GM18867 (cell line): ENCODE measurements around the gene DCANP1.
A peak's percentile ranks its signal among the peaks of the same experiment; 100 is the strongest.

ENCODE experiments used
- ATAC-seq: cut with Tn5 transposase; IDR thresholded peaks from one replicate; pipeline ENCODE4 v1.9.1; 2021; ENCODE audit warnings: mild to moderate bottlenecking, moderate library complexity; ENCODE audit not compliant: unreplicated experiment

The DCANP1 gene

DNA sequence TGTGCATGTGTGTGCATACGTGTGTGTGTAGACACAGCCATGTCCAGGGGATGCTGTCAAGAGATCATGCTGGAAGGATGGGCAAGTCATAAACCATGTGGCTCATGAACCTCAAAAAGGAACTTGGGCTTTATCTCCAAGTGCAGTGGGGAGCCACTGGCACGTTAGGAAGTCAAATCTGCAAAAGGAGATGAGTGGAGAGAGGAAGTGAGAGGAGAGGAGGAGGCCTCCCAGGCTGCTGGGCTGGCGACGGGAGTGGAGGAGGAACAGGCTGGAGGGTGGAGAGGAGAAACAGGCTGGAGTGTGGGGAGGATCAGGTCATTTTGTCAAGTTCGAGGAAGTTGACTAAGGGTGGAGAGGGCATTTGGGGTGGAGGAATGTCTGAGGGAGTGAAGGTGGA is 34.2 kb upstream of the DCANP1 start:
- no peak for ATAC-seq

DNA sequence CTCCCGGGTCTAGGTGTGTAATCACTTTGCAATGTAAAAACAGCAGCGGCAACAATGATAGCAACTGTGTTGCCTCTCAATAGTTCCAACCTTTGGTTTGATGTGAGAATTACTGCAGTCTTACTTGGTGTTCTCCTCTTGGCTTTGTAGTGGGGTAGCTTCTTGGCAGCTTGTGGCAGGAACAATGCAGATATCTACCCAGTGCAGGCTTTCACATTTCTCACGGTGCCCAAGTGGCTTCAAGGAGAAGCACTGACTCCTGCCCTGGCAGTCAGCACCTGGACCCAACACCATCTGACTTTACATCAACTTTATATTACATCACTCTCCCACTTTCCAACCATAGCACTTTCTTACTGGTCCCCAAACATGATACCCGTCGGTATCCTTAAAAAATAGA is 33.4 kb upstream of the DCANP1 start:
- ATAC-seq, result no peak

DNA sequence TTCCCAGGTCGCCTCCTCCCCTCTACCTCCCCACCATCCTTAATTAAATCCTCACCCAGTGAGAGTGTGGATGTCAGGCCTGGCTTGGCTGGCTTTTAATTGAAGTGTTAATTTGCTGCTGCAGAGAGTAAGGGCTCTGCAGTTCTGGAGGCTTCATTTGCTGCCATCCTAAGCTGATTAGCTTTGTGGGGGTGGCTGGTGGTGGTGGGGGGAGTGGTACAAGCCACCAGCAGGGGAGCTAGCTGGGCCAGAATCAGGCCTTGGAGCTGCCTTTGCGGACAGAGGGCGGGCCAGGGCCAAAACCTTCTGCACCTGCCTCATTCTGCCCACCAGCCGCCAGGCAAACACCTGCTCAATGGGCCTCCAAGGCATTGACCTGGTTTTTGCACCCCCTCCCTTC is 31.8 kb upstream of the DCANP1 start:
- no peak for ATAC-seq

DNA sequence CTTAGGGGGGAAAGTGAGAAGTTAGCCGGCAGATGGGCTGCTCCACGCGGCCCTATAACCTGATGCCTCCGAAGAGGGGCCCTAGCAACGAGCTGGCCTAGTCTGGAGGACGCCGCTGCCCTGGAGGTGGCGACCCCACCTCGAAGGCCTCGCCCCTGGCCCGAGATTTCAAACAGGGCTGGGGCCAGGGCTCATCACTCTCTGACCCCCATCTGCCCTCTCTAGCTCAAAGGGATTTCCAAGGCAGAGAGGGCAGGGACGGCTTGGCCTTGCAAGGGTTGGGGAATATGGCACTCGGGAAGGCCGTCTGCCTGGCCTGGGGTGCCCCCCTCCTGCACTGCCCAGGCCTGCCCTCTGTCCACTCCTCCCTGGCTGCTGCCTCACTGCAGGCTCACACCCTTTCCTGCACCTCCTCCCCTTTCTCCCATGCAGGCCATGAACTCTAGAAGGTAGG is 30.5 kb upstream of the DCANP1 start:
- no peak for ATAC-seq

DNA sequence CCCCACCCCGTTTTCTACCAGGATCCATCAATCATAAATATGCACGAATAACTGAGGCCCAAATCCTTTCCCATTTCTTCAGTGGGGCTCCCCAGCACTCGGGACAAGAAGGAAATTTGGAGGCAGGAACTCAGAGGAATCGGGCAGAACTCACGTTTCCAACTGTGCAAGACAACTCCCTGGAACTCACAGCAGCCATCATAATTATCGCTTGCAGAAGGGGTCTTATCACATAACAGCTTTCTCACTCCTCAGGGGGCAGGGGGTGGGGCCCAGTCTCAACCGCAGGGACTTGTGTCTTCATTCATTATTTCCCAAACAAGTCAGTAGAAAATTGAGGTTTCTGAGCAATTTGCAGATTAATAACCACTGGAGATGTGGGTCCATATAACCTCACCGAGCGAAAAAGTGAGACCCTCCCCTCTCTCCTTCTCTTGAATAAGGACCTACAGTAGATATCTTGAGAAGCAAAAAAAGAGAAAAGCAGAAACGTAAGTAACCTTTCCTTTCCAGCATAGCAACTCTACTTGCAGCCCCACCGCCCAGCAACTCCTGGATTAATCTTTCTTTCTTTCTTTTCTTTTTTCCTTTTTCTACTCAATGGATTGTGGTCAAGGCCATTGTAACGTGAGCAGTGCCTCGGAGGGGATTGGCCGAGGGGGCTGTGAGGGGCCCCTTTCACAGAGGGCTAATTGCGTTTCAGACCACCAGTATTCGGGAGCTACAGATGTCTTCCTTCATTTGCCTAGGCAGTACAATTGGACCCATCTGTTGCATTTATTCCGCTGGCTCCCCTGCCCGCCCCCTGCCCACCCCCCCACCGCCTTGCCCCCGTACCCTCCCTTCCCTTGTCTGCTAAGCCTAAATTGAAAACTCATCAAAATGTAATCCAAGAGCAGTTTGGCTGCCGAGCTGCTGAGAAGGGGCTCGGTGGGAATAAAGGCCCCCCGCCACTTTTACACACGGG is 29.8 kb upstream of the DCANP1 start:
- no peak for ATAC-seq

DNA sequence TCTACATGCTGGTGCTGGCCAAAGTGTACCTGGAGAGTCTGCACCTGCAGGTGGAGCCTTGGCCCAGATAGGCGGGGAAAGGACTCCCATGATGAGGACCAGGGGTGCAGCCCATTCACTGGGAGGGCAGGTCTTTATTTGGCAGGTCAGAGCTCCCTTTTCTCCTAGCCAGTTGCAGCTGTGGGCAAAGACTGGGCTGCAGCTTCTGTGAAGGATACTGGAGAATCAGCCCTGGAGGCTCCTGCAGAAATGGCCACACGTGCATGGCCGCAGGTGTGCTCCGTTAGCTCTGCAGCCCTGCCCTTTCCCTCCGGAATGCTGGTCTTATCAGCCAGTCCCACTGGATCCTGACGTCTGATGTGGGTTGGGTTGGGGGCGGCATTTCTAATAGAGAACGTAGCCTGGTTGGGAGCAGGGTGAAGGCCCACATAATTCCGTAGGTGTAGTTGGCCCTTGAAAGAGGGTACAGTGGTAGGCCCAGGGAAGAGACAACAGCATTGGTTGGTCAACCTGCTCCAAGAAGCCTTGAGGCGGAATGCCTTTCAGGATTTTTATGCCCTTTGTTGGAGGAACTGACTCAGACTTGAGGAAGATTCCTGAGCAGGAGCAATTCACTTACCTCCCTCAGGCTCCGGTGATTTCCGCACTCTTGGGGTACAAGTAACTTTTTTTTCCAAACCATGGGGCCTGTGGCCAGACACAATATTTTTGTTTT is 27.0 kb upstream of the DCANP1 start:
- no peak for ATAC-seq

DNA sequence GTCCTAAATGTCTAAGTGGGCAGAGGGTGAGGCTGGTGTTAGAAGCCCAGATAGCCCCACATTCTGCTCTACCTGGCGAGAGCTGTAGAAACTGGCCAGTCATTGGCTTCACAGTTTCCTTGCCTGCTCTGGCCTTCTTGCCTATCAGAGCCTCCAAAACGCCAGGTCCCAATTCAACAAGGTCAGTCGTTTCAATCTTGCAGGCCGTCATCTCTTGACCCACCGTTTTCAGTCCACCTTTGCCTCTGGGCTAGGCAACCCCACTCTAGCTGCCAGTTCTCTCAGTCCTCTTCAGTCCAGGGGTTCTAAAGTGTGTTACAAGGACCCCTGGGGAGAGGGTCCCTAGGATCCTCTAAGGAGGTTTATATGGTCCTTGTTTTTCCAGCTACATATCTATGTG is 25.0 kb upstream of the DCANP1 start:
- ATAC-seq, result no peak

DNA sequence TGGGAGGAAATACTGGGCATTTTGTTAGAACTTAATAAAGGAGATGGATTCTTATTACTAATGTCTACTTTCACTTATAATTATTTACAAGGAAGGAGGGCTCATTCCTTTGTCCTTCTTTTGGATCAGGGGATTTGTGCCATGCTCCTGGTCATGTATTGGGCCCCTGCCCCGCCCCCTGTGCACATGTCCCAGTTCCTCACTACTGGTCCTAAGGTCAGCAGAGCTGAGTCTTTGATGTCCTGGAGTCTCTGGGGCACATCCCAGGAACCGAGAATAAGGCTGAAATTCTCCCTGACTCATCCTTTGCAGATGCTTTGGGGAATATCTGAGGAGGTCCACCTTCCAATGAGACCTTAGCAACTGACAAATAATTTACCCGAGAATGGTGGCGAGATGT is 24.6 kb upstream of the DCANP1 start:
- ATAC-seq, result no peak

DNA sequence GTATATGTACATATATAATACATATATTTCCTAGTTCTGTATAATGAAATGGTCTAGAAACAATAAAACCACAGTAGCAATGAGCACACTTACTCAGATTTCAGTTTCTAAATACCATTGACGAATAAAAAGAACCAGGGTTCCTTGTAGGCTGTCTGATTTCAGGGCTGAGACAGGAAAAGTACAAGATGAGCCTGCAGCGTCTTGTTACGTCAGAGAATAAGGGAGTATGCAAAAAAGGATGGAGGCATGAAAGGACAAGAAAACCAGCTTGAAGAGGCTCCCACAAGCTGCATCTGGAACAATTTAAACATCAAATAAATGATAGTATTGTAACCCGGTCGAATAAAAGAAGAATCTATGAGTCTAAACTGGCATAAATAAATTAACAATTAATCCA is 22.8 kb upstream of the DCANP1 start:
- no peak for ATAC-seq

DNA sequence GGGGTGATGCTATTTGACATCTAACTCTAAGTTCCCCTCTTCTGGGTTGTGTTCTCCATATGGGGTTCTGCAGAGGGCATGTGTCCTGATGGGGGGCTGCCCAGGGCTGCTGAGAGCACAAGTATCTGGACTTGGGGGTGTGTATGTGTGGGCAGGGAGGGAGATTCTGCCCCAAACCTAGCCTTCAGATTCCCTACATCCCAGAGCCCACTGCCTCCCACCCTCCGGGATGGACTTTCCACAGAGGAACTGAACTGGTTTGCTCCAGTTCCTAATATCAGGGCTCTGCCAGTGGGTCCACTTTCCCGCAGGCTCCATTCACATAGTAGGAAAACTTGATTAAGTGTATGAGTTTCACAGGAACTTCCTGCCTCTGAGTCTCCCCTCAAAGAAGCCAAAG is 21.4 kb upstream of the DCANP1 start:
- ATAC-seq, result no peak

DNA sequence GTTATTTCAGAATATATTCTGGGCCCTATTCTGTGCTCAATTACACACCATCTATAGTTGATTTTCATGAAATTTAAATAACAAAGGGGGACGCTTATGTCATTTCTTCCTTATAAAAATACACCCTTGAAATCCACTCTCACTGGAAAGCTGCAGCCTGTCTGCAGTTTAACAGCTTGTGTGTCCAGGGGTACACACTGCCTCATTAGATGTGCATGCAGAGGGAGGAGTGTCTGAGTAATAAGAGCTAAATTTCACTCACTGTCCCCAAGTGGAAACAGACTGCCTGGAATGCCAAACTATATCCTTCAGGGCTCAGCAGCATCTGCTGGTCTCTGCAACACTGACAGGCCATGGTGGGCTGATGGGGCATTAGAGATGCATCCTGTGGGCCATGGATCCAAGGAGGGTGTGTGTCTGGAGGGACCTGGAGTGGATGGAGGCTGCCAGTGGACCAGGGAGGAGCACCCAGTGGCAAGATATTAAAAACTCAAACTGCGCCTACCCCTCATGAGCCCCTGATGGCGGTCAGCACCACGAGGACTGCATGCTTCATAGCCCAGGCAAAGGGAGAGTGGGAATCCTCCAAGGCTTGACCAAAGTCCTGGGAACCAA is 20.8 kb upstream of the DCANP1 start:
- ATAC-seq, result no peak

DNA sequence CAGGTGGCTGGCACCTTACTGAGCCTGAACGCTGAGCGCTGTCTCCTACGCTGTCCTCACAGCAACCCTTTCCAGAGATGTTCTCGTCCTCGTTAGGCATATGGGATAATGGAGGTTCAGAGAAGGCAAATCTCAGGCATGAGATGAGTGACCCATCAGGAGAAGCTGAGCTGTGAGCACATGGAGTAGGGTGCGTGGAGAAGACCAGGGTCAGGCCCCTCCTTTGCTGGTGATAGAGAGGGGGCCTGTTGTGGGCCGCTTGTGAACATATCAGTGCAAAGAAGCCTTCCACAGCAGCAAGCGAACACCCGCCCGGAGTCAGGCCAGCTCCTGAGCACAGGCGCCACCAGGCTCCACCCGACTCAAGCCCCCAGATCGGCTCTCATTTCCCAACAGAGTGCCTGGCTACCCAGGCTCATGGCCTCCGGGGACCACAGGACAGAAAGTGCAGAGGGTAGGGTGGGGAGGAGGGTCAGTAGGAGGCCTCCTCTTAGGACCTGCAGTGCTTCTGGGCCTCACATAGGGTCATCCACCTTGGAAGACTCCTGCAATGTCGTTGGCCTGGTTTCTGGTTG is 20.0 kb upstream of the DCANP1 start:
- ATAC-seq, result no peak

DNA sequence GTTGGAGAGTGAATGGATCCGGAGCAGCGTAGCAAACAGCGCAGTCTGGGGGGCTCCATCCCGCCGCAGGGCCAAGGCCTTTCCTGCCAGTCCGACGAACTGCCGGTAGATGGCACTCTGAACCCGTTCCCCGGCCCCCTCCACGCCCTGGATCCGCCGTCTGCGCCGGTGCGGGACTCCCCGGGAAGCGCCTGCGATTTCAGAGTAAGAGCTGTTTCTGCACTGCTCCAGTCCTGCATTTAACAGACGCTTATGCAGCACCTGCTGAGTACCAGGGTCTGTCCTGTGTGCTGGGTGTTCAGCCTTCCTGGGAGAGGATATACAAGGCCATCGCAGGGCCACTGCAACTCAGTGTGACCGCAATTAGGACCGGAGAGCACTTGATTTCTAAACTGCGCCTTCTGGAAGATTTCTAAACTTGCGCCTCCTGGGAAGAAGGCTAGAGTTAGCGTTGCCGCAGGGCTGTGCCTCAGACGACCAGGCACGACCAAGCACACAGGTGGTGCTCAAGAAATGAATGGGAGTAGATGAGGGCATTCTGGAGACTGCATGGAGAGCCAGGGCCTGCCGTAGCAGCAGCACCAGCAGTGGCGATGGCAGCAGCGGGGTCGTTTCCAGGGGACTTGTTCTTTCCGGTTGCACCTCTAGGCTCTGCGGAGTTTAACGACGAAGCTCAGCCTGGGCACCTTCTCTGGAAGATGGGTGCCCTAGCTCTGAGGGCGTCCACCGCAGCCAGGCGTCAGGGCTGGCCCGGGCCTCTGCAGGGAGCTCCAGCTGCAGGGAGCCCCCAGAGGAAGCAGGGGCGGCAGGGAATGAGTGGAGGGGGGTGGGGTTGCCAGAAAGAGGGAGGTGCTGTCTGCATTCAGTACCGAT is 19.3 kb upstream of the DCANP1 start:
- peak; percentile 78 for ATAC-seq

DNA sequence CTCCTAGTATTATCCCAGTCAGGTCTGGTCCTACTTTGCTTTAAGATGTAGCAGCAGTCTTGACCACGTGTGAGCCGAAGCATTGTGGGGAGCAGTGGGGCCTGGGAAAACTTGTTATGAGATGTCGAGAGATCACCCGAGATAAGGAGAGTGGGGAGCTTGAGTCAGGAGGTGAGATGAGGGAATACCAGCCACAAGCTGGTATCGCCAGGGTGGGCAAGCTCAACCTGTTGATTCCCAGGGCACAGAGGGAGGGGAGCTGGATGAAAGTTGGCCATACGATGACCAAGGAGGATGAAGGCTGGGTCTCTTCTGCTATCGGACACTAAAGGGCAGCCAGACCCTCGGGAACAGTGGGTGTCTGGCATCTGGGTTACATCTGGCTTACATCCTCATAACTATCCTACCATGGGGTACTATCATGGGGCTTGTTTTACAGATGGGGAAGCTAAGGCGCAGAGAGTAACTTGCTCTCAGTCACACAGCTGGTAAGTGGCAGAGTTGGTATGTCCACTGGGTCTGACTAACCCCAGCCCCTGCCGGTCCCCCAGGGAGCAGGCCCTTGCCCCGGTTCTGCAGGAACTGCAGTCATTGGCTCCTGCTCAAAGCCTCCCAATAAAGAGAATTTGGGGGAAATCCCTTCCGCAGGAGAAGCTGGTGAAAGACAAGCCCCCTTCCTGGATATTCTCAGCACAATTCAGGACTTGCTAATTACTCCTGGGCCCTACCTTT is 18.4 kb upstream of the DCANP1 start:
- no peak for ATAC-seq

DNA sequence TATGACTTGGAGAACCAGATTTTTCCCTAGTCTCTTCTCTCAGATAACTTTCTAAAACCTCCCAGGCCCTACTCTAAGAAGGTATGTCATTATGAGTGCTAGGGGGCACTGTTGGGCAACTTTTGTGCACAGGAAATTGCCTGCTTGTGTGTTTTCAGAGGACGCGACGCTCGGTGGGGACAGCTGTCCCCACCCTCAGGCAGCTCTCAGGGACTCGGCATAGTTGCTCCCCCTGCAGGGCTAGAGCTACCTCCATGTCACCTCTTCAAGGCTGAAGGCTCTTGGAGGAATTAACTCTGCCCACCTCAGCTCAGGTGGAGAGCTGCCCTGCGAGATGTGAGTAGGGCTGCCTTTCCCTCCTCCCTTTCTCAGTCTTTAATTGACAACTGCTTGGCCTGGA is 15.2 kb upstream of the DCANP1 start:
- ATAC-seq, result peak; percentile 53

DNA sequence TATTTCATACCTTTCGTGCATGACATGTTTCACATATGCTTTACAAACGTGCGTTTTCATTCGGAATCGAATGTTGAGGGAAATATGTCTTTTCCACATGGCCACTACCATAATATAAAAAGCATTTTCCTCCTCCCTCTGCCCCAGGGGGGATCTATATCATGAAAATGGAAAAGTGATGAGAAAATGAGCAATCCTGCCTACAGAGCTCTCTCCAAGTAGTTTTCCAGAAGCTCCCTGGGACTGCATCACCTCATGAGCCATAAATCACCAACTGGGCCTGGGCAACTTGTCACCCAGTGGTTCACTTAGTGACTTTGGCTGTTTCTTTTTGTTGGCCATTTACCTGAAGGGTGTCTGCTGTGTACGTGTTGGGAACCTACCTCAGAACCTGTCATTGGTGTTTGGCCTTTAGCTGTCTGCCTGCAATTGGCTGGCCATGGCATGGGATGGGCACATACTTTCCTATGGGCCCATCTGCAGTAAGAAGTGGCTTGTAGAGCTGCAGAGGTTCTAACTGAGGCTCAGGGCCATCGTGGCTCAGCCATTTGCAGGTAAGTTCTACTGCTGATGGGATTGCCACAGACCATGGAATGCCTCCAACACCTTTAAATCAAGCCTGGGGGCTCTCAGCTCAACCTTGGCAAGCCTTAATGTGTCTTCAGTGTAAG is 14.5 kb upstream of the DCANP1 start:
- ATAC-seq, result no peak

DNA sequence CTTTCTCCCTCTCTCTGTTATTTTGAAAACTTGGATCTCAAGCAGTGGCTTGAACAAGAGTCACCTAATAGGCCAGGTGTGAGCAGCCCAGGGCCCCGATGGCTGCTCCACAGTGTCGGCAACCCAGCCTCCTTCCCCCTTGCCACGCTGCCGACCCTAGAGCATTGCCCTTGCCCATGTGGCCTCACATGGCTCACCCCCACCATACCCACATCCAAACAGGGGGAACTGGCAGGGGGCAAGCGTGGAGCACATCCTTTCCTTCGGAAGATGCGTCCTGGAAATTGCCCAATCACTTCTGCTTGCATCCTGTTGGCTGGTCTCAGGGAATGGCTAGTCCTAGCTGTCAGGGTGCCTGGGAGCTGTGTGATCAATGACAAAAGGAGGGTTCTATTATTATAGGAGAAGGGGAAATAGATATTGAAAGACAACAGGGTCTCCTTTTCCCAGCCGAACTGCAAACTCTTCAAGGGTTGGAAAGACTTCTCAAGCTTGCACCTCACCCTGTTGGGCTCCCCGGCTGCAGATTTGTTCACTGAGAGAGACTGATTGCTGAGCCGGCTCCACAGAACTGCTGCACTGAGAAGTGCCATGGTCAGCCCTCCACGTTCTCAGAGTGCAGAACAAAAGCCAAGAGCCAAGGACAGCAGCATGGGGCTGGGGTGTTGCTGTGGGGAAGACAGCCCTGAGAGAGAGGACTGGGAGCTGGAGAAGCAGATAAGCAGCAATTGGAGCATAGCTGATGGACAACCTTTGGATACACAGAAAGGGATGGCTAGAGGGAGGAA is 13.3 kb upstream of the DCANP1 start:
- ATAC-seq, result no peak

DNA sequence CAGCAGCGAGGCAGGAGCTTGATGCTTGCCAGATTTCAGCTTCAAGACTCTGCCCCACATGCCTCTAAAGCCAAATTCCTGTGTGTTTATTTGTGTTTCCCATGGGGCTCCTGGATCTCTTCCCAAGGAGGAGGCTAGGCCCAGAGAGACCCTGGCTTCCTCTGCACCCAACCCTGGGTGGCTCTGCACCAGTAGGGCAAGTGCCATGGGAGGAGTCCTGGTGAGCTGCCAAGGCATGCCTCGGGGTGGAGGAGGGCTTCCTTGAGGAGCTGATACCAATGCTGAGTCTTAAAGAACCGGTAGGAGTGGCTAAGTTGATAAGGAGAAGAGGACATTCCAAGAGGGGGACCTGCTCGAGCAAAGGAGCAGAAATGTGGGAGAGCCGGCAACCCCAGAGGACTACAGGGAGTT is 11.8 kb upstream of the DCANP1 start:
- ATAC-seq, result no peak
